GM18505 (cell line): ENCODE data around the gene TMEM235.
"Not testable (repeated sequence)": the region's sequence is repeated elsewhere in the genome, so short reads cannot be mapped to it uniquely, and the experiment has no call there.

Experiments used
- ATAC-seq: cut with Tn5 transposase; IDR thresholded peaks from one replicate; pipeline ENCODE4 v1.9.1; 2021; ENCODE audit not compliant: unreplicated experiment
- POLR2A ChIP-seq: IDR thresholded peaks from 4 replicates; pipeline ENCODE4 v1.6.1; 2011; ENCODE audit warnings: borderline replicate concordance; ENCODE audit not compliant: insufficient read depth, insufficient read length; ENCODE audit errors: extremely low read depth

TMEM235 gene

GRCh38 chr17:78225088-78225865 lies 6.2 kb upstream of the TMEM235 start:
- ATAC-seq: no peak
- no peak for TF ChIP-seq POLR2A

- ATAC-seq: no peak
- no peak for TF ChIP-seq POLR2A
Observed at GRCh38 chr17:78226055-78226758, 5.2 kb upstream of the TMEM235 start.

DNA sequence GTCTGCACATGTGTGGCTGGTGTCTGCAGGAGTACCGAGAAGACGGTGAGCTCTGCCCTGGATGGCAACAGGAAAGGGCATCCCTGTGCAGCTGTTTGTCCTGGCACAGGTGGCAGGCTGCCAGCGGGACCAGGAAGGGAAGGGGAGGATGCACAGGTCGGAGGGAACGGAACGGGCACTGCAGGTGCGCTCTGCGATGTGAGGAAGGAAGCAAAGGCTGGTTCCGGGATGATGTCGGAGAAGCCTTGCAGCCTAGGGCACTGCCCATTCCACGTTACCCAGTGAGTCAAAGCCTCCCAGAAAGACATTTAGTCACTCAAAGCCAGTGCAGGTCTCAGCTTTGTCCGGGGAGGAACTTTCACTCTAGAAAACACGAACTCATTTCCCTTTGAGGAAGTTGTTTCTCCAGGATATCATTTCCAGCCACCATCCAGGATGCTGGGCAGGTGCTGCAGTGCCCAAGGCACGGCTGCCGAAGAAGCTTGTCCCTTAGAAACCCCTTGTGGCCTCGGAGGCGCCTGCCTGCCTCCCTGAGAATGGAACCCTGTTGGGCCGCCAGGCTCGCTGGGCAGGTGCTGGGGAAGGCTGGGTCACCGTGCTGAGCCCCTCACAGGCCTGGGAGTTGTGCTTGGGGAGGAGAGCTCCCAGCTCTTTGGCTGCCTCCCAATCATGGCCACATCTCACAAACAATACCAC lies 4.5 kb upstream of the TMEM235 start:
- no peak for ATAC-seq
- TF ChIP-seq POLR2A: no peak

DNA sequence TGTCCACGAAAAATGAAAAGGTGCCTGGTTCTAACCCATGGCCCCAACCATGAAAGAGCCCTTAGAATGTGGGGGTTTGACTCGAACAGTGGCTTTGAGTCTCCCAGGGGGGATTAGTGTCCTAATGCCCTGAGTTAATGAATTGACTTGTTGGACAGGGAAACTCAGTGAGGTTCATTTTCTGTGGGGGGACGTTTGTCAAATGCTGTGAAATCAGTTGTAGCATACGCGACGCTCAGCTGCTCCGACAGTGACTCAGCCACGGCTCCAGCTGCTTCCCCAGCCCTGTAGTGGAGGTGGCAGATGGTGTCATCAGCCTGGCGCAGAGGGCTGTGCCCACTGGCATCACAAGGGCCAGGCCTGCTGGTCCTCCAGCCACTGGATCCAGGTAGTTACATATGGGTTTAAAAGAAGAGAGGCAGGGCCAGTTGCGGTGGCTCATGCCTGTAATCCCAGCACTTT lies 3.9 kb upstream of the TMEM235 start:
- no peak for ATAC-seq
- TF ChIP-seq POLR2A: no peak

DNA sequence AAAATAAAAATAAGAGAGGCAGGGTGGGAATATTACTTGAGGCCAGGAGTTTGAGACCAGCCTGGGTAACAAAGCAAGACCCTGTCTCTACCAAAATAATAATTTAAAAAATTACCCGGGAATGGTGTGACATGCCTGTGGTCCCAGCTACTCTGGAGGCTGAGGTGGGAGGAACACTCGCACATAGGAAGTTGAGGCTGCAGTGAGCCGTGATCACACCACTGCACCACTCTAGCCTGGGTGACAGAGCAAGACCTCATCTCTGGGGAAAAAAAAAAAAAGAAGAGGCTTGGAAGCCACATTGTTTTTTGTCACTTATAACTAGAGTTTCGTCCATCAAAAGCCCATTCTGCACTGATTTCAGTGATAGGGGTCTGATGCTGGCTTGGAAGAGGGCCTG lies 3.3 kb upstream of the TMEM235 start:
- ATAC-seq: no peak
- no peak for TF ChIP-seq POLR2A

- no peak for ATAC-seq
- TF ChIP-seq POLR2A: no peak
Observed at GRCh38 chr17:78230252-78230962, 1.0 kb upstream of the TMEM235 start.

GRCh38 chr17:78231991-78232858 lies 794 bp downstream of the TMEM235 start:
- no peak for ATAC-seq
- TF ChIP-seq POLR2A: no peak

- TF ChIP-seq POLR2A: no peak
- no peak for ATAC-seq
Observed at GRCh38 chr17:78232859-78233173, 1.4 kb downstream of the TMEM235 start.

DNA sequence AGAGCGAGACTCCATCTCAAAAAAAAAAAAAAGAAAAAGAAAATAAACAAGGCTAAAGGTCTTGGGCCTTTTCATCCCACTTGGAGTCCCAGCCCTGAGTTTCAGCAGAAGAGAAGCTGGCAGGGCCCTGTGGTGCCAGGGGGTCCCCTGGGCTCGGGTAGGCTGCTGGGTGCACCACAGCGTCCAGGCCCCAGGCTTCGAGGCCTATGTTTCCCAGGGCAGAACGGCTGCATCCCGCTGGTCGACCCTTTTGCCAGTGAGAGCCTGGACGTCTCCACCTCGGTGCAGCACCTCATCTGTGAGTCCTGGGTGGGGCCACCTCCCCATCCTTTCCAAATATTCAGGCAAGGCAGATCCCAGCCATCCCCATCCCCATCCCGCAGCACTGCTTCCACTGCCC lies 2.2 kb downstream of the TMEM235 start:
- no peak for TF ChIP-seq POLR2A
- ATAC-seq: no peak

- ATAC-seq: no peak
- TF ChIP-seq POLR2A: no peak
Observed at GRCh38 chr17:78234261-78234865, 2.9 kb downstream of the TMEM235 start.

GRCh38 chr17:78235022-78235421 lies 3.6 kb downstream of the TMEM235 start:
- ATAC-seq: not testable (repeated sequence)

DNA sequence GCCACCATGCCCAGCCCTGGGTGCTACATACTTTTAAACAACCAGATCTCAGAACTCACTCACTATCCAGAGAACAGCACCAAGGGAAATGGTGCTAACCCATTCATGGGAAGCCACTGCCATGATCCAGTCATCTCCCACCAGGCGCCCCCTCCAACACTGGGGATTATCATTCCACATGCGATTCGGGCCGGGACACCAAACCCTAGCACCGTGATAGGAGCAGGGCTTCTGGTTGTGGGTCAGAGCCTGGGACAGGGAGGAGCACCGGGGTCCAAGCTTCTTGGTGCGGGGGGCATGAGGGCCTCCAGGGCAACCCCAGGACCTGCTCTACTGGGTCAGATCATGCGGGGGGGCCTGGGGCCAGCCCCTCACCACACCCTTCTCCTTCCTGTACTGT lies 4.5 kb downstream of the TMEM235 start:
- TF ChIP-seq POLR2A: no peak
- ATAC-seq: no peak
